GM06990 (cell line): ENCODE results near the gene CCNI2.
"Not testable (repeated sequence)": the region's sequence is repeated elsewhere in the genome, so short reads cannot be mapped to it uniquely, and the experiment has no call there.

Experiments
- DNase-seq: peaks from one replicate; pipeline ENCODE4 v3.0.0-alpha.2; 2011; ENCODE audit not compliant: insufficient read length; ENCODE audit errors: extremely low read depth
- H3K27me3 ChIP-seq: replicated peaks from 2 replicates; pipeline ENCODE4 v1.6.0; 2011; ENCODE audit warnings: low read length; ENCODE audit not compliant: control insufficient read depth, insufficient read depth
- H3K36me3 ChIP-seq: 2 replicates; pipeline ENCODE4 v1.5.1; 2011; ENCODE audit warnings: low read length; ENCODE audit not compliant: control insufficient read depth, insufficient read depth
- H3K4me3 ChIP-seq: replicated peaks from 2 replicates; pipeline ENCODE4 v1.5.1; 2011; ENCODE audit warnings: low read depth, mild to moderate bottlenecking, control low read depth, low read length
- CTCF ChIP-seq: IDR thresholded peaks from 2 replicates; pipeline ENCODE4 v1.5.1; 2011; ENCODE audit warnings: low read length, control low read depth, mild to moderate bottlenecking, inconsistent platforms; ENCODE audit not compliant: insufficient read depth, poor library complexity, severe bottlenecking

Gene CCNI2

DNA sequence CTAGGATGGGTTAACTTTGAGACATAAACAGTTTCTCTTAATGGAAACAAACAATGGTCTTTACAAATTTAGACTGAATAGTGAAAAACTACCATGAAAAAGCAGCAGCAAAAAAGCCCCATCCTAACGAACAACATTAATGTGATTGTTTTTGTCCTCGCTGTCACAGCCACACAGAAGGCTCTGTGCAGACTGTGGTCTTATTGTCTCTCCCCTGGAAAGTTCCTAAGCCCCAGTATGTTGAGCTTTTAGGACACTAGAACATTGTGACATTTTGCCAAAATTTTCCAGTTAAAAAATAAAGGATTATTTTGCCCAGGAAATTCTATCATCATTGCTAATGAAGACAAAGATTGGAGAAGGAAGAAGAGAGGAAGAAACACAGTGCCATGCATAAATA, 53.3 kb downstream of the CCNI2 start:
- Histone ChIP-seq H3K4me3 (no peak overlapping the region), H3K27me3 (no peaks in the 10 kb centered on the region), H3K36me3 (no peaks in the 10 kb centered on the region)
- DNase-seq, result no peak
- TF ChIP-seq CTCF, result no peak

- DNase-seq, result no peak
- H3K36me3 ChIP-seq, result no peaks in the 10 kb centered on the region
- H3K4me3 ChIP-seq, result no peak overlapping the region
- no peaks in the 10 kb centered on the region for H3K27me3 ChIP-seq
- TF ChIP-seq CTCF, result no peak
Observed at GRCh38 chr5:132802044-132802684, 54.9 kb downstream of the CCNI2 start.

DNA sequence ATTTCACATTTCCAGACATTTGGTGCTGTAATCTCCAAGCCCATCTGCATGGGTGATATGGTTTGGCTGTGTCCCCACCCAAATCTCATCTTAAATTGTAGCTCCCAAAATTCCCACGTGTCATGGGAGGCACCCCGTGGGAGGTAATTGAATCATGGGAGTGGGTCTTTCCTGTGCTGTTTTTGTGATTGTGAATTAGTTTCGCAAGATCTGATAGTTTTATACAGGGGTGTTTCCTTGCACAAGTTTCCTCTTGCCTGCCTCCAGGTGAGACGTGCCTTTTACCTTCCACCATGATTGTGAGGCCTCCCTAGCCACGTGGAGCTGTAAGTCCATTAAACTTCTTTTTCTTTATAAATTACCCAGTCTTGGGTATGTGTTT, 55.5 kb downstream of the CCNI2 start:
- not testable (repeated sequence) for H3K27me3 ChIP-seq, DNase-seq, H3K36me3 ChIP-seq, H3K4me3 ChIP-seq
